Stimulated activated CD4-positive, alpha-beta T cell treated with anti-CD3 and anti-CD28 coated beads, TNF-alpha, amount 100 ng/mL, for 24 hours (primary cell): ENCODE measurements around the gene RNF223.
"Not testable (repeated sequence)": the region's sequence is repeated elsewhere in the genome, so short reads cannot be mapped to it uniquely, and the experiment has no call there.

Experiments used
- DNase-seq, 3 experiments: peaks; one replicate each; pipeline ENCODE4 v3.0.0-alpha.2; 2020; ENCODE audit warnings: low read depth in 3 of 3

Gene RNF223

GRCh38 chr1:1072849-1073742, 1.0 kb downstream of the RNF223 start:
- DNase-seq = no peak

GRCh38 chr1:1072299-1072848, 1.7 kb downstream of the RNF223 start:
- no peak for DNase-seq

GRCh38 chr1:1071486-1072298, 2.4 kb downstream of the RNF223 start:
- DNase-seq = no peak

GRCh38 chr1:1069711-1070676, 4.1 kb downstream of the RNF223 start:
- no peak for DNase-seq

GRCh38 chr1:1069056-1069710, 4.9 kb downstream of the RNF223 start:
- DNase-seq = peak; percentile 78 to 81 (median 79)

GRCh38 chr1:1068517-1069055, 5.5 kb downstream of the RNF223 start:
- no peak for DNase-seq

GRCh38 chr1:1067860-1068516, 6.1 kb downstream of the RNF223 start:
- no peak for DNase-seq

GRCh38 chr1:1067284-1067859, 6.7 kb downstream of the RNF223 start:
- no peak for DNase-seq

- DNase-seq = no peak
These were observed 7.5 kb downstream of the RNF223 start for GRCh38 chr1:1066403-1067283.

GRCh38 chr1:1065940-1066304, 8.2 kb downstream of the RNF223 start:
- DNase-seq = not testable (repeated sequence)

GRCh38 chr1:1065265-1065939, 8.7 kb downstream of the RNF223 start:
- no peak for DNase-seq

- DNase-seq = peak; percentile 70 to 94 (median 73)
These were observed 9.9 kb downstream of the RNF223 start for GRCh38 chr1:1063945-1064831.

GRCh38 chr1:1063261-1063944, 10.7 kb downstream of the RNF223 start:
- no peak for DNase-seq

GRCh38 chr1:1062348-1063163, 11.6 kb downstream of the RNF223 start:
- no peak for DNase-seq

- DNase-seq = no peak
These were observed 12.3 kb downstream of the RNF223 start for GRCh38 chr1:1061682-1062345.
